Neural progenitor cell (in vitro differentiated cells): ENCODE results near the gene UNC5B. TPM values are rescaled to one million over a fixed set of nuclear protein-coding genes. Genes with fewer than 3 reads are reported as not detected.

Experiments
- DNase-seq: peaks from one replicate; pipeline ENCODE4 v3.0.0-alpha.2; 2016; ENCODE audit warnings: low spot score
- H2AFZ ChIP-seq: fragments of 200-600 bp; sonication (generic); replicated peaks from 2 replicates; pipeline ENCODE4 v1.6.1; 2016; ENCODE audit warnings: antibody characterized with exemption
- H3F3A ChIP-seq: fragments of 200-600 bp; sonication (generic); 2 replicates; pipeline ENCODE4 v1.6.1; 2016; ENCODE audit warnings: antibody characterized with exemption, low read depth
- H3K27ac ChIP-seq: fragments of 200-600 bp; sonication (generic); 2 replicates; pipeline ENCODE4 v1.5.1; 2016; ENCODE audit warnings: mild to moderate bottlenecking
- H3K27me3 ChIP-seq: fragments of 200-600 bp; sonication (generic); 2 replicates; pipeline ENCODE4 v1.6.1; 2016; ENCODE audit warnings: mild to moderate bottlenecking, moderate library complexity
- H3K36me3 ChIP-seq: fragments of 200-600 bp; sonication (generic); 2 replicates; pipeline ENCODE4 v1.5.1; 2016
- H3K4me1 ChIP-seq: fragments of 200-600 bp; sonication (generic); 2 replicates; pipeline ENCODE4 v1.6.1; 2016; ENCODE audit warnings: mixed run types
- H3K4me2 ChIP-seq: fragments of 200-600 bp; sonication (generic); 2 replicates; pipeline ENCODE4 v1.6.1; 2016
- H3K4me3 ChIP-seq: fragments of 200-600 bp; sonication (generic); 2 replicates; pipeline ENCODE4 v1.5.1; 2016
- H3K79me2 ChIP-seq: fragments of 200-600 bp; sonication (generic); 2 replicates; pipeline ENCODE4 v1.6.1; 2016; ENCODE audit warnings: low read depth
- H3K9ac ChIP-seq: fragments of 200-600 bp; sonication (generic); 2 replicates; pipeline ENCODE4 v1.6.1; 2016
- H3K9me3 ChIP-seq: fragments of 200-600 bp; sonication (generic); 2 replicates; pipeline ENCODE4 v1.5.1; 2016; ENCODE audit warnings: low read depth
- H4K20me1 ChIP-seq: fragments of 200-600 bp; sonication (generic); 2 replicates; pipeline ENCODE4 v1.6.1; 2016; ENCODE audit warnings: low read depth
- H3K27ac Mint-ChIP-seq: 3 replicates; pipeline ENCODE4 v1.8.0; 2021; ENCODE audit warnings: mixed read lengths
- H3K27me3 Mint-ChIP-seq: 2 replicates; pipeline ENCODE4 v1.8.0; 2022; ENCODE audit warnings: low read depth, mild to moderate bottlenecking, inconsistent platforms, moderate library complexity, mixed read lengths; ENCODE audit not compliant: insufficient read depth
- H3K36me3 Mint-ChIP-seq: 3 replicates; pipeline ENCODE4 v1.8.0; 2021; ENCODE audit warnings: mixed read lengths
- H3K4me1 Mint-ChIP-seq: 3 replicates; pipeline ENCODE4 v1.8.0; 2021; ENCODE audit warnings: mixed read lengths
- H3K4me3 Mint-ChIP-seq: 3 replicates; pipeline ENCODE4 v1.8.0; 2021; ENCODE audit warnings: mild to moderate bottlenecking, moderate library complexity, mixed read lengths
- H3K9me3 Mint-ChIP-seq: 3 replicates; pipeline ENCODE4 v1.8.0; 2020; ENCODE audit warnings: mixed read lengths
- CTCF ChIP-seq: fragments of 200-600 bp; sonication (generic); IDR thresholded peaks from 2 replicates; pipeline ENCODE4 v1.5.1; 2017; ENCODE audit warnings: antibody characterized with exemption, mild to moderate bottlenecking
- EZH2 ChIP-seq: fragments of 200-600 bp; sonication (generic); IDR thresholded peaks from 2 replicates; pipeline ENCODE4 v1.6.1; 2017; ENCODE audit warnings: antibody characterized with exemption, mild to moderate bottlenecking, moderate library complexity
- EZH2phosphoT487 ChIP-seq: fragments of 200-600 bp; sonication (generic); IDR thresholded peaks from 2 replicates; pipeline ENCODE4 v1.6.1; 2017; ENCODE audit warnings: antibody characterized with exemption
- total RNA-seq: library from RNA; depleted of rRNA; stranded (reverse); fragments of >200 nt; gene quantifications from 2 replicates; pipeline ENCODE4 v1.2.3, GENCODE V29; 2015; ENCODE audit warnings: low replicate concordance

UNC5B gene
- total RNA-seq, 1 donor from 2014 or later: 3.3 TPM

GRCh38 chr10:71219918-71220688 lies 7.7 kb downstream of the UNC5B start:
- peaks cover 20% of the 10 kb centered on the region for H3K79me2 ChIP-seq
- H3K4me3 Mint-ChIP-seq: no peak overlapping the region
- H3K27me3 ChIP-seq: no peaks in the 10 kb centered on the region
- no peak overlapping the region for H3K27ac ChIP-seq
- no peak overlapping the region for H3K4me3 ChIP-seq
- H3K36me3 ChIP-seq: no peaks in the 10 kb centered on the region
- H3K4me1 ChIP-seq: peaks cover 34% of the 10 kb centered on the region
- H3K36me3 Mint-ChIP-seq: no peaks in the 10 kb centered on the region
- TF ChIP-seq EZH2 (no peak), EZH2phosphoT487 (no peak), CTCF (no peak)
- no peak overlapping the region for H3K27ac Mint-ChIP-seq
- H3K9me3 ChIP-seq: no peaks in the 10 kb centered on the region
- DNase-seq: no peak
- H3K9ac ChIP-seq: no peak overlapping the region
- peaks cover 33% of the 10 kb centered on the region for H3K4me1 Mint-ChIP-seq
- H2AFZ ChIP-seq: no peak overlapping the region
- H3K9me3 Mint-ChIP-seq: no peaks in the 10 kb centered on the region
- H3F3A ChIP-seq: peaks cover 31% of the 10 kb centered on the region
- H3K4me2 ChIP-seq: no peak overlapping the region
- H4K20me1 ChIP-seq: peaks cover 15% of the 10 kb centered on the region
- H3K27me3 Mint-ChIP-seq: peaks cover 21% of the 10 kb centered on the region

GRCh38 chr10:71220689-71221540 lies 8.5 kb downstream of the UNC5B start:
- H3K27ac ChIP-seq: no peak overlapping the region
- peaks cover 19% of the 10 kb centered on the region for H3K27me3 Mint-ChIP-seq
- peaks cover 28% of the 10 kb centered on the region for H3K4me1 Mint-ChIP-seq
- H3K9me3 ChIP-seq: no peaks in the 10 kb centered on the region
- no peak overlapping the region for H3K4me3 Mint-ChIP-seq
- H3K36me3 Mint-ChIP-seq: no peaks in the 10 kb centered on the region
- peaks cover 26% of the 10 kb centered on the region for H3K4me1 ChIP-seq
- no peak for DNase-seq
- no peak overlapping the region for H2AFZ ChIP-seq
- no peak overlapping the region for H3K4me3 ChIP-seq
- no peak for TF ChIP-seq EZH2phosphoT487
- no peak for TF ChIP-seq CTCF
- no peak for TF ChIP-seq EZH2
- H3K36me3 ChIP-seq: no peaks in the 10 kb centered on the region
- H3K79me2 ChIP-seq: peaks cover 17% of the 10 kb centered on the region
- H3F3A ChIP-seq: peaks cover 25% of the 10 kb centered on the region
- H3K9me3 Mint-ChIP-seq: no peaks in the 10 kb centered on the region
- H3K27me3 ChIP-seq: no peaks in the 10 kb centered on the region
- H3K27ac Mint-ChIP-seq: no peak overlapping the region
- H4K20me1 ChIP-seq: peaks cover 9% of the 10 kb centered on the region
- H3K9ac ChIP-seq: no peak overlapping the region
- no peak overlapping the region for H3K4me2 ChIP-seq

- Histone ChIP-seq H3K36me3 (no peaks in the 10 kb centered on the region), H3K9ac (no peak overlapping the region), H4K20me1 (peaks cover 2% of the 10 kb centered on the region), H3K4me3 (no peak overlapping the region), H3K4me1 (peaks cover 19% of the 10 kb centered on the region), H2AFZ (no peak overlapping the region), H3K79me2 (peaks cover 12% of the 10 kb centered on the region), H3K27ac (no peak overlapping the region), H3K27me3 (no peaks in the 10 kb centered on the region), H3K9me3 (no peaks in the 10 kb centered on the region), H3K4me2 (no peak overlapping the region), H3F3A (peaks cover 22% of the 10 kb centered on the region)
- Mint-ChIP-seq H3K27me3 (peaks cover 15% of the 10 kb centered on the region), H3K4me1 (peaks cover 20% of the 10 kb centered on the region), H3K36me3 (no peaks in the 10 kb centered on the region), H3K4me3 (no peak overlapping the region), H3K27ac (no peak overlapping the region), H3K9me3 (no peaks in the 10 kb centered on the region)
- no peak for DNase-seq
- TF ChIP-seq EZH2: no peak
- TF ChIP-seq CTCF: no peak
Measured at GRCh38 chr10:71221586-71222202, 9.3 kb downstream of the UNC5B start.
